NB4 (cell line): ENCODE measurements around the gene TSPAN7.

ENCODE experiments used
- CTCF ChIP-seq: IDR thresholded peaks from one replicate; pipeline ENCODE4 v1.5.1; 2012; ENCODE audit warnings: low read depth, low read length
- MAX ChIP-seq: IDR thresholded peaks from 2 replicates; pipeline ENCODE4 v1.6.1; 2011; ENCODE audit warnings: low read depth, low read length
- POLR2A ChIP-seq: IDR thresholded peaks from 2 replicates; pipeline ENCODE4 v1.6.1; 2011; ENCODE audit warnings: mild to moderate bottlenecking; ENCODE audit not compliant: insufficient read length; ENCODE audit errors: extremely low read depth

- no peak for TF ChIP-seq POLR2A
- TF ChIP-seq MAX = no peak
- TF ChIP-seq CTCF = no peak
Observed at GRCh38 chrX:38548508-38548907, 12.8 kb upstream of the TSPAN7 start.
